ENCODE results near the gene DQX1.

The DQX1 gene

DNA sequence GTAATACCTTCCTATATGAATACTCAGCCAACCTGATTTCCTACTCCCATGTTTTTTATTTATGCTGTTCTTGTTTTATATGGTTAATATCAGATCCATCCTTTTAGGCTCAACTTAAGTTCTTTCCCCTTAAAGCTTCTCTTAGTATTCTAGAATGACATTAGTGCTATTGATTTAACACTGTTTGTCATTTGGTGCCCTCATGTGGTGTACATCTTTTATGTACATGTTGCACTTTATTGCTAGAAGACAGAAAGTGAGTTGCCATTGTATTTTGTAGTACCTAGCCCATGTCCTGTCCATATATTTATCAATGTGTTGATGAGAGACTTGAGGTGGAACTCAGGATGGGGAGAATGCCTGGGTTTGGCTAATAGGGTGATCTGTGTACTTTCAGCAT is 6.2 kb upstream of the DQX1 start:
- no peak for DNase-seq (ENCODE audit: low read depth, low spot score)

DNA sequence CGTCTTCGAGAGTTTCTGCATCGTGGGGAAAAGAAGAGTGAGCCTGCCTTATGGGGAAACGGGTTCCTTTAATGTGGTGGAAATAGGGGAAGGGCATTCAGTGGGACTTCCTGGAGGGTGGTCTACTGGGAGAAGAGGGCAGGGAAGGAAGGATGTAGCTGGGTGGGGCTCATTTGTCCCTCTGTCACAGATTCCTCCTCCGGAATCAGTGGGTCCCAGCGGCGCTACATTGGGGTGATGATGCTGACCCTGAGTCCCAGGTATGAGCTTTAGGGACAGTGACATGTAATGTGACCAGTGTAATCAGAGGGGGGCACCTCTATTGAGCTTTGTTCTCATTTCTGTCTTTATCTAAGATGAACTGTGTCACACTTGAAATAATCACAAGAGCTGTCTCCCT is 5.6 kb upstream of the DQX1 start:
- no peak for DNase-seq (ENCODE audit: low read depth, low spot score)

DNA sequence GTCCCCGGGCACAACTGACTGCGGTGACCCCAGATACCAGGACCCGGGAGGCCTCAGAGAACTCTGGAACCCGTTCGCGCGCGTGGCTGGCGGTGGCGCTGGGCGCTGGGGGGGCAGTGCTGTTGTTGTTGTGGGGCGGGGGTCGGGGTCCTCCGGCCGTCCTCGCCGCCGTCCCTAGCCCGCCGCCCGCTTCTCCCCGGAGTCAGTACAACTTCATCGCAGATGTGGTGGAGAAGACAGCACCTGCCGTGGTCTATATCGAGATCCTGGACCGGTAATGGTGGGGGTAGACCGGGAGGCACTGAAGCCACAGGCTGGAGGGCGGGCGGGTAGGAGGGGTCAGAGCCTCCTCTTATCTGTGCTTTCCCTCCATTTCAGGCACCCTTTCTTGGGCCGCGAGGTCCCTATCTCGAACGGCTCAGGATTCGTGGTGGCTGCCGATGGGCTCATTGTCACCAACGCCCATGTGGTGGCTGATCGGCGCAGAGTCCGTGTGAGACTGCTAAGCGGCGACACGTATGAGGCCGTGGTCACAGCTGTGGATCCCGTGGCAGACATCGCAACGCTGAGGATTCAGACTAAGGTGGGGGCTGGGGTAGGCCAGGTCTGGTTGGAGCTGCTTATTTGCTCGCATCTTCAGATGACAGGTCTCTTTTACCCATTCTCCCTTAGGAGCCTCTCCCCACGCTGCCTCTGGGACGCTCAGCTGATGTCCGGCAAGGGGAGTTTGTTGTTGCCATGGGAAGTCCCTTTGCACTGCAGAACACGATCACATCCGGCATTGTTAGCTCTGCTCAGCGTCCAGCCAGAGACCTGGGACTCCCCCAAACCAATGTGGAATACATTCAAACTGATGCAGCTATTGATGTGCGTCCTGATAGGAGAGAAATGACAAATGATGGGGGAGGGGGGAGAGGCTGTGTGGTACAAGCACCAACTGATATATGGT is 4.5 kb upstream of the DQX1 start:
- DNase-seq (ENCODE audit: low read depth, low spot score): peak; percentile 49

GRCh38 chr2:74529357-74530238 is 3.6 kb upstream of the DQX1 start, which contains the start of the genes AUP1 and HTRA2:
TSS of gene AUP1 (minus strand) at chr2:74529706. CDS start at chr2:74529629, 77 bp downstream.
TSS of gene HTRA2 (plus strand) at chr2:74529933. CDS start at chr2:74530007, 74 bp downstream.
- DNase-seq (ENCODE audit: low read depth, low spot score): peak; percentile 98

GRCh38 chr2:74528600-74529356 is 2.7 kb upstream of the DQX1 start:
- no peak for DNase-seq (ENCODE audit: low read depth, low spot score)

- DNase-seq (ENCODE audit: low read depth, low spot score): no peak
These were observed 1.7 kb upstream of the DQX1 start for GRCh38 chr2:74527741-74528140.

DNA sequence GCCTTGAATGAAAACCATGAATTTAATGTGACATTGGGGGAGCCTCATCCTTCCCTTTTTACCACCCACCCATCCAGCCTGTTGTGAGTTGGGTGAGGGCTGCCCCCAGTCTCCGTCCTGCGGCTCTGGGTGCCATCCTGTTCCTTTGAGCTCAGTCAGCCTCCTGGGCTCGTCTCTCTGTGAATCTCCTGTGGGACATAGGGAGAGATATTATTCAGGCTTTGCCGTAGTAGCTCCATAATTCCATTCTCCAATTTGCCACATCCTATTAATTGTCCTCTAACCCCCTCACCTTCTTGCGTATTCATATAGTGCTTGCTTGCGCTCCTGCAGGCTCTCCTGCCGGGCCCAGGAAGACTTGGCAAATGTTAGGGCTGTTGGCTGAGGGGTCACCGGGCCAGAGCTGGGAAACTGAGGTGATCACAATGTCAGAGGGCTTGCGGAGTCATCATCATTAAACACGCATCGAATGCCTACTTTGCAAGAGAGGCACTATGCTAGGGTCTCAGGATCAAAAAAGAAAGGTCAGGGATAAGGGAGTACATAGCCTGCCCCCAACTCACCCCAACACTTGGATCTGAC is 709 bp upstream of the DQX1 start:
- DNase-seq (ENCODE audit: low read depth, low spot score): no peak

- DNase-seq (ENCODE audit: low read depth, low spot score): no peak
These were observed 895 bp downstream of the DQX1 start for GRCh38 chr2:74524955-74525716.

DNA sequence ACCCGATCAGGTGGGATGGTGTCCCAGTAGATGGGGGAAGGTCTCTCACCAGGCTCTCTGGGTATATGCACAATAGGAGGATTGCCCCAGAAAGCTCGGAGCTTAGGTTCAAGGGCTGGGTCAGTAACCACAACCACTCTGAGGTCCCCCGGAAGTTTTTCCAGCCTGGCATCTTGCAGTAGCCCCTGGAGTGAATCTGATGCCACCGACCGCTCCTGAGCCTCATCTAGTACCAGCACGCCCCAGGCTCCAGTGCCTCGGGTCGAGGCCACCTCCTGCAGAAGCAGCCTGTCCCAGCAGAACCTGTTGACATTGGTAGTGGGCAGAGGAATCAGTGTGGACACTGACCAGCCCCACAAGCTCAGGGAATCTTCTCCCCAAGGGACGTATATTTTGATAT is 2.0 kb downstream of the DQX1 start:
- DNase-seq (ENCODE audit: low read depth, low spot score): no peak

GRCh38 chr2:74522516-74522915 is 3.5 kb downstream of the DQX1 start:
- no peak for DNase-seq (ENCODE audit: low read depth, low spot score)

DNA sequence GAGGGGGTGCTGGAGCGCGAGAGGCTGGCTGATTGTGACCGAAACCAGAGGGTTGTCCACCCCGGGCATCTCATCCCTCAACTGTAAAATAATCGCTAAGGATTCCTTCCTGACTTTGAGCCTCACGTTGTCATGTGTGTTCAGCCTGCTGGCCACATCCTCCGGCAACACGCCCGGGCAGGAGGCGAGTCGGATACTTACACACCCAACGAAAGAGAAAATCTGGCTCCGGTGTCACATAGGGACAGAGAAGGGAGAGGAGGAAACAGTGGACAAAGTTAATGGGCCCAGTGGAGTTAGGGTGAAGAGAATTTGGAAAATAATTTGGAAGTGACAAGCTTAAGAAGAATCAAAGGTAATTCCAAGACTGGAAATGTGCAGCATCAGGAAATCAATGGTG is 9.4 kb downstream of the DQX1 start:
- DNase-seq (ENCODE audit: low read depth, low spot score): no peak

GRCh38 chr2:74515981-74516633 is 9.9 kb downstream of the DQX1 start:
- DNase-seq (ENCODE audit: low read depth, low spot score): peak; percentile 85

DNA sequence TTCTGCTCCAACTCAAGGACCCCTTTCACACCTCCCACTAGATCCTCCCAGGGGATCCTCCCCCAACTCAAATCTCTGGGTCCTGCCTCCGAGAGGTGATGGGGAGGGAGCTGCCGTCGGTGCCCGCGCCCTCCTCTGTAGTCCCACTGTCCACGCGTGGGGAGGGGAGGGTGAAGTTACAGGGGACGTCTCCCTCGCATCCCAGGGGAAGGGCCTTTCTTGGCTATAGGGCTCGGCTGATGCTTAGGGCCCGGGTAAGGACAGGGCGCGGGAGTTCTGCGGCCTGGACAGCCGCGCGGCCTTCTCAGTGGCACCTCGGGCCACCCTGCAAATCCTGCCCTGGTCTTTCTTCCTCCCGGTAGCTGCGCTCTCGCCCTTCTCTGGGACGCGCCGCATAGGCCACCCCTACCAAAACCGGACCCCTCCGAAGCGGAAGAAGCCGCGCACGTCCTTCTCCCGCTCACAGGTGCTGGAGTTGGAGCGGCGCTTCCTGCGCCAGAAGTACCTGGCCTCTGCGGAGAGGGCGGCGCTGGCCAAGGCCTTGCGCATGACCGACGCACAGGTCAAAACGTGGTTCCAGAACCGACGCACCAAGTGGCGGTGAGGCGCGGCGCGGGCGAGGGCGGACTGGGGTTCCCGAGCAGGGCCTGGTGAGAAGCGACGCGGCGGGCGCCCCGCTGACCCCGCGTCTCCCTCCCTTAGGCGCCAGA is 10.6 kb downstream of the DQX1 start:
- peak; percentile 70 for DNase-seq (ENCODE audit: low read depth, low spot score)

GRCh38 chr2:74514368-74515270 is 11.4 kb downstream of the DQX1 start, which contains the start of gene TLX2:
TSS of gene TLX2 (plus strand) at chr2:74514450. CDS start at chr2:74514807, 357 bp downstream.
- DNase-seq (ENCODE audit: low read depth, low spot score): peak; percentile 34

- peak; percentile 45 for DNase-seq (ENCODE audit: low read depth, low spot score)
These were observed 12.2 kb downstream of the DQX1 start for GRCh38 chr2:74513605-74514367.

DNA sequence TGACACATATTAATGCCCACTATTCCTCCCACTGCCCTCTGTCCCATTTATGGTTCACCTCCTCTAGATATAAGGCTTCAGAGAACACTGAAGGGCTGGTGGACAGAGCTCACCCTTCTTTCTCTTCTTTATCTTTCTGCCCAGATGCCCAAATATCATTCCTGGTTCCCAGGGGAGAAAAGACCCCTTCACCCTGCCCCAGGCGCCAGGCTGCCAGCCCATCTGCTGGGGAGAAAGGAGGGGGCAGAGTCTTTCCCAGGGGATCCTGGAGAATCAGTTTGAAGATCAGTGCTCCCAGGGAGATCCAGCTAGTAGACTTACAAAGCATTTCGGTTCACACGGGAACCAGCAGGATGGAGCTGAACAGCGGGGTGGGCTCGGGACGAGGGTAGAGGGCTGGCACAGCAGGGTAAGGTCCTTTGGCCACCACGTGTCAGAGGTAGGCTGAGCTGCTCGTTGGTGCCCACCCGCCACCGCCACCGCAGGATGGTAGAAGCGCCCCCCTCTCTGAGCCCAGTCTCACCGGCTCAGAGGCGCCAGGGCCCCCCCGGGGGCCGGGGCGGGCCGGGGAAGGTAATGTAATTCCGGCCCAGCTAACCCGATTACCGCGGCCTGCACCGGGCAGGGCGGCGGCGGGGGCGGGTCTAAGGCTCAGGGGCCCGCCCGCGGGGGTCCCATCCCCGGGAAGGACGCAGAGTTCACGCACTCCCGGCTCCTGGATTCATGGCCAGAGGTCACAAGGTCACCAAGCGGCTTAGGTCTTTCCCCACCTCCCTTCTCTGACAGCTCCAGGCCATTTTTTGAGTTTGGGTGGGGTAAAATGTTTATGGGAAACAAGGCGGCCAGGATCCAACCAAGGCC is 13.1 kb downstream of the DQX1 start:
- no peak for DNase-seq (ENCODE audit: low read depth, low spot score)

Measured in ELF-1 (cell line).